GM12878 (cell line): ENCODE results near the gene ISG15. TPM values are rescaled to one million over a fixed set of nuclear protein-coding genes. Genes with fewer than 3 reads are reported as not detected.

Experiments
- ATAC-seq: fragments of 200-7000 bp; cut with Tn5 transposase; 3 replicates; pipeline ENCODE4 v1.9.1; 2020; ENCODE audit warnings: mild to moderate bottlenecking, moderate library complexity
- BruUV-seq: library from RNA; stranded (reverse); fragments of 400-500 nt; replicated peaks from 2 replicates; lab custom pipeline; 2021; lab: Mats Ljungman, UMichigan
- CTCF ChIA-PET: fragments of 300-600 bp; sonication (Branson Sonifier 250); formaldehyde crosslinking; extraction: SDS; loops from one replicate; lab custom pipeline; 2021; ENCODE audit warnings: inconsistent platforms; lab: Yijun Ruan, JAX
- POLR2A ChIA-PET: fragments of 350-600 bp; formaldehyde crosslinking; extraction: SDS; loops from one replicate; lab custom pipeline; 2021; ENCODE audit warnings: inconsistent platforms; lab: Charles Lee
- RAD21 ChIA-PET: fragments of 300-600 bp; sonication (Branson Sonifier 250); formaldehyde crosslinking; loops from one replicate; lab custom pipeline; 2023; ENCODE audit warnings: antibody characterized with exemption; ENCODE audit not compliant: unreplicated experiment; lab: Charles Lee
- SMC1A ChIA-PET: fragments of 300-600 bp; sonication (Branson Sonifier 250); formaldehyde crosslinking; loops from one replicate; lab custom pipeline; 2023; ENCODE audit not compliant: unreplicated experiment, uncharacterized antibody; lab: Charles Lee
- DNase-seq: peaks from one replicate; pipeline ENCODE4 v3.0.0-alpha.2; 2011; ENCODE audit warnings: low read depth, low spot score
- FAIRE-seq: peaks from 3 replicates; lab custom pipeline; 2011; peaks lifted over from hg19 to GRCh38; lab: Jason Lieb, UNC
- H2AFZ ChIP-seq: 2 replicates; pipeline ENCODE4 v1.6.0; 2011; ENCODE audit warnings: low read depth, low read length, control low read depth; ENCODE audit not compliant: control insufficient read depth
- H3K27ac ChIP-seq: 2 replicates; pipeline ENCODE4 v1.5.1; 2011; ENCODE audit warnings: control low read depth; ENCODE audit not compliant: control insufficient read depth, insufficient read depth
- H3K27me3 ChIP-seq, 2 experiments: replicated peaks in 1 of 2; 2 replicates each; pipeline versions ENCODE4 v1.6.0 to v1.6.1; 2011; ENCODE audit warnings: low read length in 1 of 2; ENCODE audit not compliant: control insufficient read depth in 2 of 2, insufficient read depth in 2 of 2
- H3K36me3 ChIP-seq, 2 experiments: 2 replicates each; pipeline ENCODE4 v1.5.1; 2011; ENCODE audit warnings: low read length in 1 of 2; ENCODE audit not compliant: control insufficient read depth in 2 of 2, insufficient read depth in 2 of 2
- H3K4me1 ChIP-seq: 2 replicates; pipeline ENCODE4 v1.6.1; 2011; ENCODE audit warnings: mild to moderate bottlenecking, low read length, moderate library complexity, mixed read lengths; ENCODE audit not compliant: control insufficient read depth, insufficient read depth
- H3K4me2 ChIP-seq: 2 replicates; pipeline ENCODE4 v1.6.0; 2011; ENCODE audit warnings: control low read depth; ENCODE audit not compliant: control insufficient read depth, insufficient read depth
- H3K4me3 ChIP-seq: fragments of 200-600 bp; sonication (generic); 2 replicates; pipeline ENCODE4 v1.5.1; 2016
- H3K79me2 ChIP-seq: 2 replicates; pipeline ENCODE4 v1.6.0; 2011; ENCODE audit warnings: low read length; ENCODE audit not compliant: control insufficient read depth, insufficient read depth
- H3K9ac ChIP-seq: 2 replicates; pipeline ENCODE4 v1.8.0; 2011; ENCODE audit warnings: low read length, control low read depth, mixed read lengths; ENCODE audit not compliant: control insufficient read depth, insufficient read depth
- H3K9me3 ChIP-seq: replicated peaks from 3 replicates; pipeline ENCODE4 v1.5.1; 2011; ENCODE audit warnings: mild to moderate bottlenecking, low read length; ENCODE audit not compliant: control insufficient read depth, insufficient read depth
- H4K20me1 ChIP-seq: 2 replicates; pipeline ENCODE4 v1.6.0; 2011; ENCODE audit not compliant: control insufficient read depth, insufficient read depth
- CHD1 ChIP-seq: IDR thresholded peaks from 2 replicates; pipeline ENCODE4 v1.6.1; 2012; ENCODE audit warnings: low read depth, low read length, improper control_type of control experiment
- CREM ChIP-seq: IDR thresholded peaks from 2 replicates; pipeline ENCODE4 v1.6.1; 2014; ENCODE audit warnings: antibody characterized with exemption, low read depth
- EZH2 ChIP-seq: IDR thresholded peaks from 2 replicates; pipeline ENCODE4 v1.6.1; 2012; ENCODE audit warnings: low read depth, mild to moderate bottlenecking, control low read depth, inconsistent platforms, low read length, borderline replicate concordance; ENCODE audit not compliant: control insufficient read depth
- FOXK2 ChIP-seq: fragments of 450-650 bp; IDR thresholded peaks from 2 replicates; pipeline ENCODE4 v1.6.1; 2017; ENCODE audit warnings: mild to moderate bottlenecking, moderate library complexity
- KLF5 ChIP-seq: fragments of 450-650 bp; IDR thresholded peaks from 2 replicates; pipeline ENCODE4 v1.6.1; 2014; ENCODE audit warnings: mild to moderate bottlenecking; ENCODE audit not compliant: partially characterized antibody
- MYB ChIP-seq: fragments of 150-350 bp; IDR thresholded peaks from 2 replicates; pipeline ENCODE4 v1.6.1; 2014; ENCODE audit warnings: mild to moderate bottlenecking, low read depth, low read length, borderline replicate concordance
- NRF1 ChIP-seq: conservative IDR thresholded peaks from 2 replicates; pipeline ENCODE4 v1.6.1; 2011; ENCODE audit warnings: mild to moderate bottlenecking, low read depth, low read length, improper control_type of control experiment
- RAD21 ChIP-seq: IDR thresholded peaks from 2 replicates; pipeline ENCODE4 v1.6.1; 2011; ENCODE audit warnings: mild to moderate bottlenecking, low read depth, low read length, moderate library complexity; ENCODE audit not compliant: insufficient read depth
- RBBP5 ChIP-seq: fragments of 200-600 bp; sonication (generic); conservative IDR thresholded peaks from 2 replicates; pipeline ENCODE4 v1.6.1; 2016
- SUZ12 ChIP-seq: fragments of 200-600 bp; sonication (generic); IDR thresholded peaks from one replicate; pipeline ENCODE4 v1.6.1; 2018; ENCODE audit warnings: antibody characterized with exemption, mild to moderate bottlenecking; ENCODE audit not compliant: unreplicated experiment
- TARDBP ChIP-seq: IDR thresholded peaks from 2 replicates; pipeline ENCODE4 v1.6.1; 2016; ENCODE audit warnings: borderline replicate concordance
- TCF7 ChIP-seq: IDR thresholded peaks from 2 replicates; pipeline ENCODE4 v1.6.1; 2014; ENCODE audit warnings: antibody characterized with exemption, borderline replicate concordance
- WRNIP1 ChIP-seq: IDR thresholded peaks from 2 replicates; pipeline ENCODE4 v1.6.1; 2011; ENCODE audit warnings: low read depth, low read length, improper control_type of control experiment, borderline replicate concordance
- YBX1 ChIP-seq: fragments of 450-650 bp; IDR thresholded peaks from 2 replicates; pipeline ENCODE4 v1.6.1; 2016; ENCODE audit warnings: antibody characterized with exemption
- WGBS: methylation state at CpG from one replicate; pipeline ENCODE4 v1.1.6; 2016; ENCODE audit warnings: low lambda C conversion rate; ENCODE audit not compliant: insufficient replicate concordance, insufficient coverage; ENCODE audit errors: missing lambda C conversion rate; 5-methylcytosine and 5-hydroxymethylcytosine counted together
- in situ Hi-C: fragments of 300-500 bp; cut with MboI; formaldehyde crosslinking; loops from 9 replicates; pipeline ENCODE4 v1.14.3; 2018; ENCODE audit warnings: mixed read lengths
- intact Hi-C: fragments of 100-400 bp; cut with micrococcal nuclease; formaldehyde crosslinking; loops from one replicate; pipeline ENCODE4 v1.14.2; 2022; ENCODE audit not compliant: unreplicated experiment
- polyA plus RNA-seq, 11 experiments: library from polyadenylated mRNA; depleted of rRNA in 4 of 11; unstranded in 6 of 11; stranded (reverse) in 5 of 11; fragments of >200 nt; fragmentation: Nextera tagmentation in 4 of 11; fragmentation: Illumina TruSeq in 1 of 11; extraction: Ambion mirVana in 4 of 11; extraction: Trizol in 1 of 11; gene quantifications; 1 replicate in 1 of 11; 2 replicates in 10 of 11; pipeline versions ENCODE4 v1.2.1 to v1.2.3, GENCODE V29; 2011 to 2016; ENCODE audit warnings: inconsistent platforms in 2 of 11, missing spikeins in 2 of 11, low read depth in 1 of 11
- total RNA-seq, 4 experiments: library from RNA; depleted of rRNA in 3 of 4; stranded (reverse); fragments of >200 nt in 3 of 4; fragmentation: Illumina TruSeq in 1 of 4; extraction: Trizol in 1 of 4; gene quantifications; 2 replicates each; pipeline versions ENCODE4 v1.2.1 to v1.2.3, GENCODE V29; 2013 to 2021

Gene ISG15
- total and polyA plus RNA-seq, 10 of the 15 experiments (the other 5 are each of a cell fraction or from before 2014, with no cell fraction given): 7.8 to 384 (median 274) TPM

DNA sequence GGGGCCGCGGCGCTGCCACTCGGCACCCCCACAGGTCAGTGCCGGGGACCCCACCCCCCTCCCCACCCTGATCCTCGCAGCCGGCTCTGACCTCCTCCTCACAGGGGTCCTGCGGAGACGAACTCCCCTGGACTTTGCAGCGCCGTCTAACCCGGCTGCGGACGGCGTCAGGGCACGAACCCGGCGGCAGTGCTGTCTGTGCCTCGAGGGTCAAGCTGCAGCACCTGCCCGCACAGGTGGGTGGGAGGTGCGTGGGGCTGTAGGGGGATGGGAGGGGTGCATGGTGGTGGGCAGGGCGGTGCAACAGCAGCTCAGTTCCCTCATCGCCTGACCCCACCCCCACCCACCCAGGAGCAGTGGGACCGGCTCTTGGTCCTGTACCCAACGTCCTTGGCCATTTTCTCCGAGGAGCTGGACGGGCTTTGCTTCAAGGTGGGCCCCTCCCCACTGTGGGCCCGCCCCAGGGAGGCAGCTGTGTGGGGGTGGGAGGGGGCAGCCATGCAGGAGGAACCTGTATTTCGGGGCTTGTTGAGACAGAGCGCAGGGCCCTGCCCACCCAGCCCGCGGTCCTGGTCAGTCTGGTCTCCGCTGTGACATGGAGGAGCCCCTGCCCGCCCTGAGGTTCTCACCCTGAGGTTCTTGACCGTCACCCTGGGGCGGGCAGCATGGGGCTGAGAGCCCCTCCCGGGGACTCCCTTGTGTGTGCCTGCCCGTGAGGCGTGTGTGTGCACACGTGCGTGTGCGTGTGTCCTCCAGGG lies 42.1 kb upstream of the ISG15 start:
- 27% methylated on average over 22 of the region's 42 CpGs for WGBS
- in situ Hi-C loops (no loop called here), intact Hi-C loops (no loop called here)
- ChIA-PET SMC1A (no interaction called here), CTCF (no interaction called here), RAD21 (no interaction called here), POLR2A (no interaction called here)
- ATAC-seq (no peak), DNase-seq (no peak), FAIRE-seq (no peak)
- no peaks in the 10 kb centered on the region for H3K27me3 ChIP-seq
- no peaks in the 10 kb centered on the region for H3K79me2 ChIP-seq
- no peak overlapping the region for H3K27ac ChIP-seq
- no TSS peak for BruUV-seq
- peaks cover 5% of the 10 kb centered on the region for H3K4me1 ChIP-seq
- no peak overlapping the region for H3K9ac ChIP-seq
- H3K4me3 ChIP-seq: no peak overlapping the region
- no peak for TF ChIP-seq CHD1
- TF ChIP-seq EZH2: no peak
- TF ChIP-seq TARDBP: no peak
- no peak for TF ChIP-seq YBX1
- no peak for TF ChIP-seq RBBP5
- no peak overlapping the region for H2AFZ ChIP-seq
- no peaks in the 10 kb centered on the region for H4K20me1 ChIP-seq
- H3K4me2 ChIP-seq: no peak overlapping the region
- H3K36me3 ChIP-seq: no peaks in the 10 kb centered on the region
- H3K9me3 ChIP-seq: no peaks in the 10 kb centered on the region

DNA sequence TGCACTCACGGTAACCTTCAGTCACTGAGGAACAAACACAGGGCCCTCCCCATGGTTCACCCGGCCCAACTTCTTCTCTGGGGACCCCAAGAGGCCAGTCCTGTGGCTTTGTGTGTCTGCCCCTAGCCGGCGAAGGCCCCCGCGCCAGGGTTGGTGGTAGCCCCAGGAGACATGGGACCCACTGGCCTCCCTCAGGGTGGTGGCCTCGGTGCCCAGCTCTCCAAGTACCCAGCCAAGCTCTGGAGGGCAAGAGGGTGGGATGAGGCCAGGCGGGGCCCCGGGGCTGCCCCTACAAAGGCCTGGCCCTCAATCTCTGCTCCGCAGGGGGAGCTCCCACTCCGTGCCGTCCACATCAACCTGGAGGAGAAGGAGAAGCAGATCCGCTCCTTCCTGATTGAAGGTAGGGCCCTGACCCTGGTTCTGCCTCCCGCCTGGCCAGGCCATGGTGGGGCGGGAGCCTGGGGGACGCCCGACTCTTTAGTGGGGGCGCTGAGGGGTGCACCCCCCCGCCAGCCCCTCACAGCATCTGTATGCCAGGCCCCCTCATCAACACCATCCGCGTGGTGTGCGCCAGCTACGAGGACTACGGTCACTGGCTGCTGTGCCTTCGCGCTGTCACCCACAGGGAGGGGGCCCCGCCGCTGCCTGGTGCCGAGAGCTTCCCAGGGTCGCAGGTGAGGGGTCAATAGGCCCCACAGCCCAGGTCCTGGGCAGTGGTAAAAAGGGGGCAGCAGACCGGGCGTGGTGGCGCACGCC lies 41.4 kb upstream of the ISG15 start:
- Histone ChIP-seq H3K4me3 (no peak overlapping the region), H3K27ac (no peak overlapping the region), H3K36me3 (no peaks in the 10 kb centered on the region), H3K27me3 (no peaks in the 10 kb centered on the region), H3K9me3 (no peaks in the 10 kb centered on the region), H4K20me1 (no peaks in the 10 kb centered on the region), H3K4me2 (no peak overlapping the region), H2AFZ (no peak overlapping the region), H3K4me1 (no peaks in the 10 kb centered on the region), H3K9ac (no peak overlapping the region), H3K79me2 (no peaks in the 10 kb centered on the region)
- DNase-seq (no peak), ATAC-seq (no peak), FAIRE-seq (no peak)
- intact Hi-C loops: no loop called here
- ChIA-PET RAD21 (no interaction called here), POLR2A (no interaction called here), SMC1A (no interaction called here), CTCF (interaction anchor here (1.3 kb wide), 1 partner anchor 92 kb away, joined by 3 read pairs; no protein-coding TSS in a partner anchor)
- BruUV-seq: no TSS peak
- in situ Hi-C loops: no loop called here
- WGBS: 63% methylated on average over 29 of the region's 34 CpGs
- TF ChIP-seq CREM: no peak
- TF ChIP-seq RAD21: no peak
- TF ChIP-seq NRF1: no peak
- TF ChIP-seq MYB: no peak
- no peak for TF ChIP-seq SUZ12
- no peak for TF ChIP-seq KLF5
- TF ChIP-seq FOXK2: no peak
- TF ChIP-seq WRNIP1: no peak
- TF ChIP-seq TCF7: no peak
